HEK293 (cell line): ENCODE results near the gene TFEC.
"Not testable (repeated sequence)": the region's sequence is repeated elsewhere in the genome, so short reads cannot be mapped to it uniquely, and the experiment has no call there.

Source experiments
- CTCF ChIA-PET: fragments of 350-600 bp; formaldehyde crosslinking; extraction: SDS; loops from one replicate; lab custom pipeline; 2021; ENCODE audit warnings: antibody characterized with exemption; lab: Yijun Ruan, JAX
- POLR2A ChIA-PET: fragments of 300-600 bp; formaldehyde crosslinking; extraction: SDS; loops from one replicate; lab custom pipeline; 2020; ENCODE audit warnings: antibody characterized with exemption, inconsistent platforms; lab: Yijun Ruan, JAX
- H3K27ac ChIP-seq: fragments of 200-500 bp; sonication (Bioruptor generic); 2 replicates; pipeline ENCODE4 v1.5.1; 2014; ENCODE audit warnings: low read depth, low read length, control low read depth, inconsistent platforms; ENCODE audit errors: extremely low read depth
- H3K36me3 ChIP-seq, 2 experiments: fragments of 200-500 bp in 1 of 2; sonication (Bioruptor generic) in 1 of 2; 1 replicate in 1 of 2; 2 replicates in 1 of 2; pipeline ENCODE4 v1.5.1; 2014 to 2017; ENCODE audit warnings: inconsistent platforms in 2 of 2, low read length in 2 of 2; ENCODE audit not compliant: control insufficient read depth in 2 of 2, insufficient read depth in 1 of 2
- H3K4me1 ChIP-seq: fragments of 200-500 bp; sonication (Bioruptor generic); 2 replicates; pipeline ENCODE4 v1.5.1; 2014; ENCODE audit warnings: mild to moderate bottlenecking, low read length, inconsistent platforms; ENCODE audit not compliant: control insufficient read depth, insufficient read depth
- H3K4me3 ChIP-seq: 2 replicates; pipeline ENCODE4 v1.5.1; 2011; ENCODE audit warnings: low read depth, mild to moderate bottlenecking, control low read depth, low read length, moderate library complexity
- H3K9me3 ChIP-seq: fragments of 200-500 bp; sonication (Bioruptor generic); 2 replicates; pipeline ENCODE4 v1.5.1; 2014; ENCODE audit warnings: low read depth, low read length, inconsistent platforms; ENCODE audit not compliant: control insufficient read depth, insufficient read depth
- KLF16 ChIP-seq: fragments of 450-650 bp; formaldehyde crosslinking; IDR thresholded peaks from 2 replicates; pipeline ENCODE4 v1.5.1; 2017; ENCODE audit warnings: missing biosample characterization, missing genetic modification characterization
- SCRT1 ChIP-seq: fragments of 450-650 bp; formaldehyde crosslinking; IDR thresholded peaks from 2 replicates; pipeline ENCODE4 v1.5.1; 2016; ENCODE audit warnings: missing biosample characterization, missing genetic modification characterization, borderline replicate concordance
- SCRT2 ChIP-seq: fragments of 450-650 bp; formaldehyde crosslinking; IDR thresholded peaks from 2 replicates; pipeline ENCODE4 v1.5.1; 2016; ENCODE audit warnings: missing biosample characterization, missing genetic modification characterization
- ZBTB21 ChIP-seq: fragments of 450-650 bp; formaldehyde crosslinking; IDR thresholded peaks from 2 replicates; pipeline ENCODE4 v1.5.1; 2017; ENCODE audit warnings: missing biosample characterization, missing genetic modification characterization
- ZNF140 ChIP-seq: fragments of 450-650 bp; formaldehyde crosslinking; IDR thresholded peaks from 2 replicates; pipeline ENCODE4 v1.5.1; 2016; ENCODE audit warnings: missing biosample characterization, missing genetic modification characterization
- ZNF146 ChIP-seq: fragments of 450-650 bp; formaldehyde crosslinking; IDR thresholded peaks from 2 replicates; pipeline ENCODE4 v1.5.1; 2016; ENCODE audit warnings: missing biosample characterization, missing genetic modification characterization
- ZNF174 ChIP-seq: fragments of 450-650 bp; formaldehyde crosslinking; IDR thresholded peaks from 2 replicates; pipeline ENCODE4 v1.5.0; 2017; ENCODE audit warnings: missing biosample characterization, mild to moderate bottlenecking, missing genetic modification characterization
- ZNF214 ChIP-seq: fragments of 450-650 bp; formaldehyde crosslinking; IDR thresholded peaks from 2 replicates; pipeline ENCODE4 v1.5.1; 2017; ENCODE audit warnings: missing biosample characterization, mild to moderate bottlenecking, missing genetic modification characterization, borderline replicate concordance
- ZNF292 ChIP-seq: fragments of 450-650 bp; formaldehyde crosslinking; IDR thresholded peaks from 2 replicates; pipeline ENCODE4 v1.5.1; 2016; ENCODE audit warnings: low read depth, missing biosample characterization, missing genetic modification characterization, borderline replicate concordance
- ZNF341 ChIP-seq: fragments of 450-650 bp; formaldehyde crosslinking; IDR thresholded peaks from 2 replicates; pipeline ENCODE4; 2016; ENCODE audit warnings: low read depth, missing biosample characterization, missing genetic modification characterization
- ZNF747 ChIP-seq: fragments of 450-650 bp; formaldehyde crosslinking; IDR thresholded peaks from 2 replicates; pipeline ENCODE4 v1.5.1; 2016; ENCODE audit warnings: missing biosample characterization, missing genetic modification characterization
- ZSCAN16 ChIP-seq: fragments of 450-650 bp; formaldehyde crosslinking; IDR thresholded peaks from 2 replicates; pipeline ENCODE4 v1.5.1; 2016; ENCODE audit warnings: missing biosample characterization, missing genetic modification characterization
- TF ChIP-seq, protein P1 (sequence below): fragments of 450-650 bp; formaldehyde crosslinking; IDR thresholded peaks from 2 replicates; pipeline ENCODE4 v1.5.1; 2016; ENCODE audit warnings: missing biosample characterization, missing genetic modification characterization, borderline replicate concordance
- TF ChIP-seq, protein P2 (sequence below): fragments of 450-650 bp; formaldehyde crosslinking; conservative IDR thresholded peaks from 2 replicates; pipeline ENCODE4 v1.5.1; 2016; ENCODE audit warnings: low read depth, missing biosample characterization, missing genetic modification characterization
- TF ChIP-seq, protein P3 (sequence below): fragments of 450-650 bp; IDR thresholded peaks from 2 replicates; pipeline ENCODE4 v1.5.1; 2018; ENCODE audit warnings: missing biosample characterization, mild to moderate bottlenecking, missing genetic modification characterization

TFEC gene

DNA sequence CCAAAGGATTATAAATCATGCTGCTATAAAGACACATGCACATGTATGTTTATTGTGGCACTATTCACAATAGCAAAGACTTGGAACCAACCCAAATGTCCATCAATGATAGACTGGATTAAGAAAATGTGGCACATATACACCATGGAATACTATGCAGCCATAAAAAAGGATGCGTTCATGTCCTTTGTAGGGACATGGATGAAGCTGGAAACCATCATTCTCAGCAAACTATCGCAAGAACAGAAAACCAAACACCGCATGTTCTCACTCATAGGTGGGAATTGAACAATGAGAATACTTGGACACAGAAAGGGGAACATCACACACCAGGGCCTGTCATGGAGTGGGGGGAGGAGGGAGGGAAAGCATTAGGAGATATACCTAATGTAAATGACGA is 100.4 kb downstream of the TFEC start:
- H3K4me1 ChIP-seq, H3K4me3 ChIP-seq, H3K9me3 ChIP-seq, POLR2A ChIA-PET, CTCF ChIA-PET, H3K27ac ChIP-seq, H3K36me3 ChIP-seq: not testable (repeated sequence)
- TF ChIP-seq ZNF146 (tag by site-specific recombination) = peak; percentile 92

DNA sequence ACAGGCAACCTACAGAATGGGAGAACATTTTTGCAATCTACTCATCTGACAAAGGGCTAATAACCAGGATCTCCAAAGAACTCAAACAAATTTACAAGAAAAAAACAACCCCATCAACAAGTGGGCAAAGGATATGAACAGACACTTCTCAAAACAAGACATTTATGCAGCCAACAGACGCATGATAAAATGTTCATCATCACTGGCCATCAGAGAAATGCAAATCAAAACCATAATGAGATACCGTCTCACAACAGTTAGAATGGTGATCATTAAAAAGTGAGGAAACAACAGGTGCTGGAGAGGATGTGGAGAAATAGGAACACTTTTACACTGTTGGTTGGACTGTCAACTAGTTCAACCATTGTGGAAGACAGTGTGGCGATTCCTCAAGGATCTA is 100.8 kb downstream of the TFEC start:
- not testable (repeated sequence) for H3K36me3 ChIP-seq
- TF ChIP-seq SCRT1 (tag by site-specific recombination) = peak; percentile 85
- peak; percentile 86 for TF ChIP-seq SCRT2
- TF ChIP-seq, all 188 proteins: peak for 2; not testable (repeated sequence) for 186
- H3K4me3 ChIP-seq, CTCF ChIA-PET, POLR2A ChIA-PET, H3K4me1 ChIP-seq, H3K27ac ChIP-seq, H3K9me3 ChIP-seq: not testable (repeated sequence)

DNA sequence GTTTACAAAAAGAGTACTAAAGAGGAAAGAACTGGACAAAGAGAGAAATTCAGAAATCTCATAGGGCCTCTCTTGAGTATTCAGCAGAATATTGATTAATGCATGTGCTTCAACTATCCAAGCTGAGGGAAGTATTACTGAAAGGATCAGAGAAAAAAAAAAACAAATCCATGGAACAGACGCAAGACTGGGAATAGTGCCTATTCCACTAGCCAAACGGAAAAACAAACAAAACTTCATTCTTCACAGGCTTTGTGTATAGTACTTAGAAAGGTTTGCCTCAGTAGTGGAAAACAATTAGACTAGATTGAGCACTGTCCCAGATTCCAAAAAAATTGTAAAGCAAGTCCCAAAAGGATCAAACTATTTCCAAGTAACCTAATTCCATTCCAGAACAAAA is 106.2 kb downstream of the TFEC start:
- Histone ChIP-seq H3K9me3 (no peaks in the 10 kb centered on the region), H3K4me1 (no peaks in the 10 kb centered on the region), H3K27ac (no peak overlapping the region), H3K36me3 (no peaks in the 10 kb centered on the region), H3K4me3 (no peak overlapping the region)
- ChIA-PET CTCF (no interaction called here), POLR2A (no interaction called here)
- TF ChIP-seq ZSCAN16 = no peak
- TF ChIP-seq ZNF174 (tag by site-specific recombination) = no peak
- no peak for TF ChIP-seq ZNF341
- no peak for TF ChIP-seq ZBTB21
- TF ChIP-seq KLF16 (tag by site-specific recombination) = no peak
- TF ChIP-seq, protein P1, sequence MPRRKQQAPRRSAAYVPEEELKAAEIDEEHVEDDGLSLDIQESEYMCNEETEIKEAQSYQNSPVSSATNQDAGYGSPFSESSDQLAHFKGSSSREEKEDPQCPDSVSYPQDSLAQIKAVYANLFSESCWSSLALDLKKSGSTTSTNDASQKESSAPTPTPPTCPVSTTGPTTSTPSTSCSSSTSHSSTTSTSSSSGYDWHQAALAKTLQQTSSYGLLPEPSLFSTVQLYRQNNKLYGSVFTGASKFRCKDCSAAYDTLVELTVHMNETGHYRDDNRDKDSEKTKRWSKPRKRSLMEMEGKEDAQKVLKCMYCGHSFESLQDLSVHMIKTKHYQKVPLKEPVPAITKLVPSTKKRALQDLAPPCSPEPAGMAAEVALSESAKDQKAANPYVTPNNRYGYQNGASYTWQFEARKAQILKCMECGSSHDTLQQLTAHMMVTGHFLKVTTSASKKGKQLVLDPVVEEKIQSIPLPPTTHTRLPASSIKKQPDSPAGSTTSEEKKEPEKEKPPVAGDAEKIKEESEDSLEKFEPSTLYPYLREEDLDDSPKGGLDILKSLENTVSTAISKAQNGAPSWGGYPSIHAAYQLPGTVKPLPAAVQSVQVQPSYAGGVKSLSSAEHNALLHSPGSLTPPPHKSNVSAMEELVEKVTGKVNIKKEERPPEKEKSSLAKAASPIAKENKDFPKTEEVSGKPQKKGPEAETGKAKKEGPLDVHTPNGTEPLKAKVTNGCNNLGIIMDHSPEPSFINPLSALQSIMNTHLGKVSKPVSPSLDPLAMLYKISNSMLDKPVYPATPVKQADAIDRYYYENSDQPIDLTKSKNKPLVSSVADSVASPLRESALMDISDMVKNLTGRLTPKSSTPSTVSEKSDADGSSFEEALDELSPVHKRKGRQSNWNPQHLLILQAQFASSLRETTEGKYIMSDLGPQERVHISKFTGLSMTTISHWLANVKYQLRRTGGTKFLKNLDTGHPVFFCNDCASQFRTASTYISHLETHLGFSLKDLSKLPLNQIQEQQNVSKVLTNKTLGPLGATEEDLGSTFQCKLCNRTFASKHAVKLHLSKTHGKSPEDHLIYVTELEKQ (tag by site-specific recombination) = no peak

DNA sequence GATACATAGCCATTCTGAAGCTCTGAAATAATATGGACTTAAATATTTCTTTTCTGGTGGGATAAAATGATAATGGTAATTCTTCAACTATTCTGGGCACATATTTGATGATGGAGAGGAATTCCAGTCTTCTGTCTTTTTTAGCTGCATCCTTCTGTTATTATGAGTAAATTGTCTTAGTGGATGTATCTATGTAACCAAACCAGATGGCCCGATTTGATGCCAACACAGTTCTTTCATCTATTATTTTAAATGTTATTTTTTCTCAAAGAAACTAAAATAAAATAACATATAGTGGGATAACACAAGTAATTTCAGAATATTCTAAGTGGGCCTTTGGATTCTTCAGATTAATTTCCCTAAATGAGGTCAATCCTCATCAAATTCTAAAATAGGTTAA is 110.2 kb downstream of the TFEC start:
- Histone ChIP-seq H3K27ac (no peak overlapping the region), H3K36me3 (no peaks in the 10 kb centered on the region), H3K4me3 (no peak overlapping the region), H3K4me1 (no peaks in the 10 kb centered on the region), H3K9me3 (no peaks in the 10 kb centered on the region)
- POLR2A ChIA-PET = no interaction called here
- CTCF ChIA-PET = interaction anchor here (1.2 to 2.3 kb wide), 3 partner anchors 10 to 69 kb away, joined by 4 to 7 read pairs (median 5); no protein-coding TSS in a partner anchor
- TF ChIP-seq ZNF214 = no peak
- TF ChIP-seq, protein P2, sequence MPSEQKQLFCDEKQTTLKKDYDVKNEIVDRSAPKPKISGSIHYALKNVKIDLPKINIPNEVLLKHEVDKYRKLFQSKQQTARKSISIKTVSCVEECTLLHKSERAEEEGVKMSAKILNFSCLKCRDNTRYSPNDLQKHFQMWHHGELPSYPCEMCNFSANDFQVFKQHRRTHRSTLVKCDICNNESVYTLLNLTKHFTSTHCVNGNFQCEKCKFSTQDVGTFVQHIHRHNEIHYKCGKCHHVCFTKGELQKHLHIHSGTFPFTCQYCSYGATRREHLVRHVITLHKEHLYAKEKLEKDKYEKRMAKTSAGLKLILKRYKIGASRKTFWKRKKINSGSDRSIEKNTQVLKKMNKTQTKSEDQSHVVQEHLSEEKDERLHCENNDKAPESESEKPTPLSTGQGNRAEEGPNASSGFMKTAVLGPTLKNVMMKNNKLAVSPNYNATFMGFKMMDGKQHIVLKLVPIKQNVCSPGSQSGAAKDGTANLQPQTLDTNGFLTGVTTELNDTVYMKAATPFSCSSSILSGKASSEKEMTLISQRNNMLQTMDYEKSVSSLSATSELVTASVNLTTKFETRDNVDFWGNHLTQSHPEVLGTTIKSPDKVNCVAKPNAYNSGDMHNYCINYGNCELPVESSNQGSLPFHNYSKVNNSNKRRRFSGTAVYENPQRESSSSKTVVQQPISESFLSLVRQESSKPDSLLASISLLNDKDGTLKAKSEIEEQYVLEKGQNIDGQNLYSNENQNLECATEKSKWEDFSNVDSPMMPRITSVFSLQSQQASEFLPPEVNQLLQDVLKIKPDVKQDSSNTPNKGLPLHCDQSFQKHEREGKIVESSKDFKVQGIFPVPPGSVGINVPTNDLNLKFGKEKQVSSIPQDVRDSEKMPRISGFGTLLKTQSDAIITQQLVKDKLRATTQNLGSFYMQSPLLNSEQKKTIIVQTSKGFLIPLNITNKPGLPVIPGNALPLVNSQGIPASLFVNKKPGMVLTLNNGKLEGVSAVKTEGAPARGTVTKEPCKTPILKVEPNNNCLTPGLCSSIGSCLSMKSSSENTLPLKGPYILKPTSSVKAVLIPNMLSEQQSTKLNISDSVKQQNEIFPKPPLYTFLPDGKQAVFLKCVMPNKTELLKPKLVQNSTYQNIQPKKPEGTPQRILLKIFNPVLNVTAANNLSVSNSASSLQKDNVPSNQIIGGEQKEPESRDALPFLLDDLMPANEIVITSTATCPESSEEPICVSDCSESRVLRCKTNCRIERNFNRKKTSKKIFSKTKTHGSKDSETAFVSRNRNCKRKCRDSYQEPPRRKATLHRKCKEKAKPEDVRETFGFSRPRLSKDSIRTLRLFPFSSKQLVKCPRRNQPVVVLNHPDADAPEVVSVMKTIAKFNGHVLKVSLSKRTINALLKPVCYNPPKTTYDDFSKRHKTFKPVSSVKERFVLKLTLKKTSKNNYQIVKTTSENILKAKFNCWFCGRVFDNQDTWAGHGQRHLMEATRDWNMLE (tag by site-specific recombination) = no peak
- no peak for TF ChIP-seq ZNF747 (tag by site-specific recombination)
- no peak for TF ChIP-seq ZNF292
- TF ChIP-seq, protein P3, sequence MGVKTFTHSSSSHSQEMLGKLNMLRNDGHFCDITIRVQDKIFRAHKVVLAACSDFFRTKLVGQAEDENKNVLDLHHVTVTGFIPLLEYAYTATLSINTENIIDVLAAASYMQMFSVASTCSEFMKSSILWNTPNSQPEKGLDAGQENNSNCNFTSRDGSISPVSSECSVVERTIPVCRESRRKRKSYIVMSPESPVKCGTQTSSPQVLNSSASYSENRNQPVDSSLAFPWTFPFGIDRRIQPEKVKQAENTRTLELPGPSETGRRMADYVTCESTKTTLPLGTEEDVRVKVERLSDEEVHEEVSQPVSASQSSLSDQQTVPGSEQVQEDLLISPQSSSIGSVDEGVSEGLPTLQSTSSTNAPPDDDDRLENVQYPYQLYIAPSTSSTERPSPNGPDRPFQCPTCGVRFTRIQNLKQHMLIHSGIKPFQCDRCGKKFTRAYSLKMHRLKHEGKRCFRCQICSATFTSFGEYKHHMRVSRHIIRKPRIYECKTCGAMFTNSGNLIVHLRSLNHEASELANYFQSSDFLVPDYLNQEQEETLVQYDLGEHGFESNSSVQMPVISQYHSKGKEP (tag by site-specific recombination) = no peak
- TF ChIP-seq ZNF140 = no peak
